ENCODE data around the gene KRT37.

KRT37 gene

DNA sequence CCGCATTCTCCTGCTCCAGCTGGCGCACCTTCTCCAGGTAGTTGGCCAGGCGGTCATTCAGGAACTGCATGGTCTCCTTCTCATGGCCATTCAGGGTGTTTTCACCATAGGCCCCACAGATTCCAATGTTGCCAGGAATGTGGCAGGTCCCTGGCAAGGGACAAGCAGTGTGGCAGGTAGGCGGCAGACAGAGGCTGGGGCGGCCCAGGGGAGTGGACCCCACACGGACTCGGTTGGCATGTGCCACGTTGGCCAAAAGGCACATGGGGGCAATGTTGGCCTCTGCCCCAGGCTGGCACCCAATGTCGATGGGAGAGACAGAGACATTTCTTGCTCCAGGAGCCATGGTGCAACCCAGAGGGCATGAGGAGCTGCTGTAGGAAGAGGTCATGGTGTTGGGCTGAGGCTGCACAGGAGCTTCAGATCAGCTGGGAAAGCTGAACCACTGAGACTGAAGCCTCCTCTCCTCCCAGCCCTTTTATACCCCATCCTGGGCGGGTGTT lies 16.2 kb upstream of the KRT37 start, which contains the start of gene KRT38:
KRT38 (minus strand) TSS at position 453 of the 503 bp plus-strand sequence; CDS start at position 391, 62 bp downstream.
- Histone ChIP-seq H3K36me3 (replicated peaks; ENCODE audit: low read depth, low read length) (no peaks in the 10 kb centered on the region), H3K4me1 (ENCODE audit: low read length) (no peaks in the 10 kb centered on the region), H3K27me3 (ENCODE audit: low read depth, low read length) (peaks cover 50% of the 10 kb centered on the region), H3K9ac (ENCODE audit: low read length) (no peak within 1 kb of the TSS), H3K4me2 (ENCODE audit: low read length) (no peak within 1 kb of the TSS), H3K79me2 (ENCODE audit: low read length) (no peaks in the 10 kb centered on the region), H4K20me1 (ENCODE audit: insufficient read depth, low read length) (no peaks in the 10 kb centered on the region), H3K4me3 (ENCODE audit: low read length) (no peak within 1 kb of the TSS), H3K27ac (ENCODE audit: low read length) (no peak within 1 kb of the TSS), H3K9me3 (ENCODE audit: insufficient read depth, low read length) (no peaks in the 10 kb centered on the region), H2AFZ (ENCODE audit: low read depth, low read length) (no peak within 1 kb of the TSS)
- TF ChIP-seq, protein P1, sequence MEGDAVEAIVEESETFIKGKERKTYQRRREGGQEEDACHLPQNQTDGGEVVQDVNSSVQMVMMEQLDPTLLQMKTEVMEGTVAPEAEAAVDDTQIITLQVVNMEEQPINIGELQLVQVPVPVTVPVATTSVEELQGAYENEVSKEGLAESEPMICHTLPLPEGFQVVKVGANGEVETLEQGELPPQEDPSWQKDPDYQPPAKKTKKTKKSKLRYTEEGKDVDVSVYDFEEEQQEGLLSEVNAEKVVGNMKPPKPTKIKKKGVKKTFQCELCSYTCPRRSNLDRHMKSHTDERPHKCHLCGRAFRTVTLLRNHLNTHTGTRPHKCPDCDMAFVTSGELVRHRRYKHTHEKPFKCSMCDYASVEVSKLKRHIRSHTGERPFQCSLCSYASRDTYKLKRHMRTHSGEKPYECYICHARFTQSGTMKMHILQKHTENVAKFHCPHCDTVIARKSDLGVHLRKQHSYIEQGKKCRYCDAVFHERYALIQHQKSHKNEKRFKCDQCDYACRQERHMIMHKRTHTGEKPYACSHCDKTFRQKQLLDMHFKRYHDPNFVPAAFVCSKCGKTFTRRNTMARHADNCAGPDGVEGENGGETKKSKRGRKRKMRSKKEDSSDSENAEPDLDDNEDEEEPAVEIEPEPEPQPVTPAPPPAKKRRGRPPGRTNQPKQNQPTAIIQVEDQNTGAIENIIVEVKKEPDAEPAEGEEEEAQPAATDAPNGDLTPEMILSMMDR (IDR thresholded peaks at IDR 0.05; ENCODE audit: low read depth, low read length), result no peak
- no peak for TF ChIP-seq EZH2phosphoT487 (IDR thresholded peaks at IDR 0.05; ENCODE audit: low read depth)

DNA sequence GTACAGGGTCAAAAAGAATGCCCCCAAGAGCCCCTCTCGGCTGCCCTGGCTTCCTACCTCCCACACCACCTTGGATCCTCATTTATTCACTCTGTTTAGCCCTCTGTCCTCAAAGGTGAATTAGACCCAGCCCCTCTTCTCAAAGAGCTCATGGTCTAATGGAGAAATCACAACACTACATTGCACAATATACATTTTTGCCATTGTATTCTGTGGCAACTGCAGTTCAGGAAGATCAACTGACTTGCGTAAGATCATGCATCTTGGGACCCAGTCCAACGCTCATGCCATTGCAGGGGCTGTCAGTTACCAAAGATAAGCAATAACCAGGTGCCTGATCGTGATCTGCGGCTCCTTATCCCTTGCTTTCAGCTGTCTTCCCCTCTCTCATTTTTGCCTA lies 15.0 kb upstream of the KRT37 start:
- TF ChIP-seq, protein P1 (IDR thresholded peaks at IDR 0.05; ENCODE audit: low read depth, low read length), result no peak
- TF ChIP-seq EZH2phosphoT487 (IDR thresholded peaks at IDR 0.05; ENCODE audit: low read depth), result no peak
- no peaks in the 10 kb centered on the region for H3K36me3 ChIP-seq (replicated peaks; ENCODE audit: low read depth, low read length)
- no peaks in the 10 kb centered on the region for H3K79me2 ChIP-seq (ENCODE audit: low read length)
- peaks cover 40% of the 10 kb centered on the region for H3K27me3 ChIP-seq (ENCODE audit: low read depth, low read length)
- no peaks in the 10 kb centered on the region for H3K9me3 ChIP-seq (ENCODE audit: insufficient read depth, low read length)
- no peak overlapping the region for H3K4me2 ChIP-seq (ENCODE audit: low read length)
- H3K4me1 ChIP-seq (ENCODE audit: low read length), result no peaks in the 10 kb centered on the region
- H2AFZ ChIP-seq (ENCODE audit: low read depth, low read length), result no peak overlapping the region
- no peaks in the 10 kb centered on the region for H4K20me1 ChIP-seq (ENCODE audit: insufficient read depth, low read length)
- H3K4me3 ChIP-seq (ENCODE audit: low read length), result no peak overlapping the region
- H3K27ac ChIP-seq (ENCODE audit: low read length), result no peak overlapping the region
- no peak overlapping the region for H3K9ac ChIP-seq (ENCODE audit: low read length)

DNA sequence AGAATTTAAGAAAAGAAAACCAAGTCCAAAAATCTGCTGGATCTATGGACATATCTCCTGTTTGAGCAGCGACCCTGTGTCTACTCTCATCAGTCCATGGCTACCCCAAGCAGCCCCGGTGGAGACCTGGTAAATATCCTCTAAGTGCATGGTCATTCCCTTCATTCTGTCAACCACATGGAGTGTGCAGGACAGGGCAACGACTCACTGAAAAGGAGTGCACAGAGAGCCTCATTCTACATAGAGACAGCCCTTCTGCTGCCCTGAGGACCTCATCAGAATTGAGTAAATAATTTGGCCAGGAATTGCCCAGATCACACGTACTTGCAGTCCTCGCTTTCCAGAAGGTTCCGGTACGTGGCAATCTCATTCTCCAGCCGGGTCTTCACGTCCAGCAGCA lies 13.4 kb upstream of the KRT37 start:
- TF ChIP-seq, protein P1 (IDR thresholded peaks at IDR 0.05; ENCODE audit: low read depth, low read length), result no peak
- no peak for TF ChIP-seq EZH2phosphoT487 (IDR thresholded peaks at IDR 0.05; ENCODE audit: low read depth)
- Histone ChIP-seq H3K4me3 (ENCODE audit: low read length) (no peak overlapping the region), H4K20me1 (ENCODE audit: insufficient read depth, low read length) (no peaks in the 10 kb centered on the region)

DNA sequence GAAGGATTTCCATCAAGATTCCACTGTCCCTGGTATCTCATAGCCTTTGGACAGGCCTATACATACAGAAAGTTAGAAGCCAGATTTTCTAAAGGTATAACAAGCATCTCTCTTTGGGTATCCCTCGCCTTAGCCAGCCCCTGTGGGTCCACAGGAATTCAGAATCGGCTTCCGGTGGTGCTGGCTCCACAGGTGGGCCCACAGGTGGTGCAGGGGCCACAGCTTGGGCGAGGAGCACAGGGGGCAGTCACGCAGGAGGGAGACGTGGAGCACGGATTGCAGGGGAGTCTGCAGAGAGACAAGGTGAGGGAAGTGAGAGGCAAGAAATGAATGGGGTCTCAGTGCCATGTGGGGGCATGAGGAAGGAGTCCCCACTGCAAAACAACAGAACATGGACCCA lies 12.9 kb upstream of the KRT37 start:
- Histone ChIP-seq H3K9ac (ENCODE audit: low read length) (no peak overlapping the region), H3K9me3 (ENCODE audit: insufficient read depth, low read length) (no peaks in the 10 kb centered on the region), H3K27ac (ENCODE audit: low read length) (no peak overlapping the region), H3K79me2 (ENCODE audit: low read length) (no peaks in the 10 kb centered on the region), H3K36me3 (replicated peaks; ENCODE audit: low read depth, low read length) (no peaks in the 10 kb centered on the region), H3K27me3 (ENCODE audit: low read depth, low read length) (peaks cover 20% of the 10 kb centered on the region), H3K4me1 (ENCODE audit: low read length) (no peaks in the 10 kb centered on the region), H2AFZ (ENCODE audit: low read depth, low read length) (no peak overlapping the region), H4K20me1 (ENCODE audit: insufficient read depth, low read length) (no peaks in the 10 kb centered on the region), H3K4me3 (ENCODE audit: low read length) (no peak overlapping the region), H3K4me2 (ENCODE audit: low read length) (no peak overlapping the region)
- TF ChIP-seq, protein P1 (IDR thresholded peaks at IDR 0.05; ENCODE audit: low read depth, low read length), result no peak
- no peak for TF ChIP-seq EZH2phosphoT487 (IDR thresholded peaks at IDR 0.05; ENCODE audit: low read depth)

More for the DNA sequence above, 13.4 kb upstream of the KRT37 start:
- Histone ChIP-seq H3K27me3 (ENCODE audit: low read depth, low read length) (peaks cover 25% of the 10 kb centered on the region), H3K79me2 (ENCODE audit: low read length) (no peaks in the 10 kb centered on the region), H3K36me3 (replicated peaks; ENCODE audit: low read depth, low read length) (no peaks in the 10 kb centered on the region), H3K9ac (ENCODE audit: low read length) (no peak overlapping the region), H2AFZ (ENCODE audit: low read depth, low read length) (no peak overlapping the region), H3K4me1 (ENCODE audit: low read length) (no peaks in the 10 kb centered on the region), H3K27ac (ENCODE audit: low read length) (no peak overlapping the region), H3K4me2 (ENCODE audit: low read length) (no peak overlapping the region), H3K9me3 (ENCODE audit: insufficient read depth, low read length) (no peaks in the 10 kb centered on the region)

Data from OCI-LY3 (cell line).